GM23338 (cell line): ENCODE data around the gene RNF115.

Experiments
- CTCF ChIP-seq, 2 experiments: fragments of 200-600 bp in 1 of 2; sonication (generic) in 1 of 2; conservative IDR thresholded peaks; 2 replicates each; pipeline versions ENCODE4 v1.5.1 to v1.6.1; 2016 to 2017; ENCODE audit warnings: antibody characterized with exemption in 2 of 2, low read depth in 2 of 2, mild to moderate bottlenecking in 2 of 2, moderate library complexity in 1 of 2
- EZH2 ChIP-seq: fragments of 200-600 bp; sonication (generic); IDR thresholded peaks from one replicate; pipeline ENCODE4 v1.8.0; 2017; ENCODE audit warnings: antibody characterized with exemption, mild to moderate bottlenecking, low read depth; ENCODE audit not compliant: unreplicated experiment
- POLR2AphosphoS5 ChIP-seq: IDR thresholded peaks from 2 replicates; pipeline ENCODE4 v1.6.1; 2016; ENCODE audit warnings: antibody characterized with exemption, low read depth
- STAT1 ChIP-seq: IDR thresholded peaks from one replicate; pipeline ENCODE4 v1.6.1; 2016; ENCODE audit warnings: antibody characterized with exemption; ENCODE audit not compliant: unreplicated experiment

GRCh38 chr1:145828367-145829026, 4.6 kb upstream of the RNF115 start:
- TF ChIP-seq CTCF (conservative IDR thresholded peaks at IDR 0.05; ENCODE audit: low read depth in 2 of 2) (no peak), STAT1 (no peak), EZH2 (no peak), POLR2AphosphoS5 (no peak)
